Naive thymus-derived CD8-positive, alpha-beta T cell (primary cell): ENCODE measurements around the gene WWC2. TPM values are rescaled to one million over a fixed set of nuclear protein-coding genes. Genes with fewer than 3 reads are reported as not detected.
"Not testable (repeated sequence)": the region's sequence is repeated elsewhere in the genome, so short reads cannot be mapped to it uniquely, and the experiment has no call there.

Source experiments
- ATAC-seq, 2 donors: fragments of 150-1000 bp; cut with Tn5 transposase in 1 of 2; sonication (Bioruptor Pico), chemical (Tn5 transposase) in 1 of 2; 1 replicate in 1 of 2; 2 replicates in 1 of 2; pipeline ENCODE4 v1.10.0; 2021; ENCODE audit warnings: mild to moderate bottlenecking in 2 of 2, moderate library complexity in 2 of 2
- POLR2A ChIA-PET: fragments of 350-600 bp; sonication (Branson Sonifier 250); formaldehyde crosslinking; loops from one replicate; lab custom pipeline; 2021; ENCODE audit warnings: antibody characterized with exemption; lab: Charles Lee
- DNase-seq, 10 donors: peaks; one replicate each; pipeline versions ENCODE4 v3.0.0 to v3.0.0-alpha.2; 2020 to 2022
- H3K27ac Mint-ChIP-seq, 10 donors: one replicate each; pipeline ENCODE4 v1.8.0; 2020 to 2022; ENCODE audit warnings: mild to moderate bottlenecking in 10 of 10, mixed read lengths in 10 of 10, moderate library complexity in 4 of 10, inconsistent platforms in 1 of 10
- H3K27me3 Mint-ChIP-seq, 5 donors: one replicate each; pipeline ENCODE4 v1.8.0; 2021 to 2022; ENCODE audit warnings: mixed read lengths in 5 of 5
- H3K36me3 Mint-ChIP-seq, 3 donors: one replicate each; pipeline ENCODE4 v1.8.0; 2020 to 2022; ENCODE audit warnings: mixed read lengths in 3 of 3, mild to moderate bottlenecking in 2 of 3, inconsistent platforms in 1 of 3
- H3K4me1 Mint-ChIP-seq, 4 donors: one replicate each; pipeline ENCODE4 v1.8.0; 2021 to 2022; ENCODE audit warnings: mixed read lengths in 4 of 4
- H3K4me3 Mint-ChIP-seq, 10 donors: one replicate each; pipeline ENCODE4 v1.8.0; 2020 to 2022; ENCODE audit warnings: mild to moderate bottlenecking in 10 of 10, mixed read lengths in 10 of 10, moderate library complexity in 6 of 10, inconsistent platforms in 1 of 10
- H3K9me3 Mint-ChIP-seq, 9 donors: one replicate each; pipeline ENCODE4 v1.8.0; 2020 to 2022; ENCODE audit warnings: mixed read lengths in 9 of 9, mild to moderate bottlenecking in 3 of 9, inconsistent platforms in 1 of 9, moderate library complexity in 1 of 9
- polyA plus RNA-seq, 3 donors: library from polyadenylated mRNA; unstranded; fragments of 300-500 nt; fragmentation: Illumina TruSeq; gene quantifications; one replicate each; pipeline ENCODE4 v1.2.3, GENCODE V29; 2021
- total RNA-seq, 8 experiments: library from RNA in 2 of 8; stranded (reverse) in 2 of 8; gene quantifications; one replicate each; pipeline ENCODE4 v1.2.3 and lab custom pipeline; 2021 to 2026

WWC2 gene
- total and polyA plus RNA-seq, 5 experiments from 2014 or later: 0.59 to 8.0 (median 1.0) TPM

DNA sequence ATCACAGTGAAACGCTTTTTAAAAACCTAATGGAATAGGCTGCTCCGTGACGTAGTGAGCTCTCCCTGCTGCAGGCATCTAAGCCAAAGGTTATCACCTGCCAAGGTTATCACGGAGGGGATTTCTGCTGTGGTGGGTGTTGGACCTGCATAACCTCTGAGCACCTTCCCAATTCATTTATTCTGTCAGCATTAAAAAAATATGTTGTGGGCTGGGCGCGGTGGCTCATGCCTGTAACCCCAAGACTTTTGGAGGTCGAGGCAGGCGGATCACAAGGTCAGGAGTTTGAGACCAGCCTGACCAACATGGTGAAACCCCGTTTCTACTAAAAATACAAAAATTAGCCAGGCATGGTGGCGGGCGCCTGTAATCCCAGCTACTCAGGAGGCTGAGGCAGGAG lies 225.0 kb downstream of the WWC2 start:
- H3K27ac Mint-ChIP-seq, H3K4me3 Mint-ChIP-seq, H3K9me3 Mint-ChIP-seq, H3K36me3 Mint-ChIP-seq, H3K27me3 Mint-ChIP-seq, DNase-seq, ATAC-seq, POLR2A ChIA-PET: not testable (repeated sequence)
- peaks cover 1 to 24% (median 19%) of the 10 kb centered on the region in 4 donors for H3K4me1 Mint-ChIP-seq

DNA sequence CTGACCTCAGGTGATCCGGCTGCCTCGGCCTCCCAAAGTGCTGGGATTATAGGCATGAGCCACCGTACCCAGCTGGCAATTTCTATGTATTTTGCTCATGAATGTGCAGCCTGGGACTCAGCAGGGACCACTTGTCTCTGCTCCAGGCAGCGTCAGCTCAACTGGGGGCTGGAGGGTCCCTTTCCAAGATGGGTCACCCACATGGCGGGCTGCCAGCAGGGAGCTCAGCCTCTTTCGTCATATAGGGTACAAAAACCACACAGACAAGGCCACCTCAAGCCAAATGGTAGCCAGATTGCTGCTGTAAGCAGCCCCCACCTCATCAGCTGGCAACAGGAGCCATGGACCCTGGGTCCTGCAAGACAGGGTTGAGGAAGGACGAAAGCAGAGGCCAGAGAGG lies 225.6 kb downstream of the WWC2 start:
- H3K9me3 Mint-ChIP-seq: peaks cover 0 to 9% (median 0%) of the 10 kb centered on the region in 9 donors
- H3K36me3 Mint-ChIP-seq: peaks cover 0 to 8% (median 0%) of the 10 kb centered on the region in 3 donors
- no peak overlapping the region for H3K27ac Mint-ChIP-seq
- peaks cover 0 to 6% (median 5%) of the 10 kb centered on the region in 5 donors for H3K27me3 Mint-ChIP-seq
- DNase-seq (no peak), ATAC-seq (no peak)
- H3K4me1 Mint-ChIP-seq: peaks cover 1 to 24% (median 19%) of the 10 kb centered on the region in 4 donors
- POLR2A ChIA-PET: no interaction called here
- H3K4me3 Mint-ChIP-seq: no peak overlapping the region

DNA sequence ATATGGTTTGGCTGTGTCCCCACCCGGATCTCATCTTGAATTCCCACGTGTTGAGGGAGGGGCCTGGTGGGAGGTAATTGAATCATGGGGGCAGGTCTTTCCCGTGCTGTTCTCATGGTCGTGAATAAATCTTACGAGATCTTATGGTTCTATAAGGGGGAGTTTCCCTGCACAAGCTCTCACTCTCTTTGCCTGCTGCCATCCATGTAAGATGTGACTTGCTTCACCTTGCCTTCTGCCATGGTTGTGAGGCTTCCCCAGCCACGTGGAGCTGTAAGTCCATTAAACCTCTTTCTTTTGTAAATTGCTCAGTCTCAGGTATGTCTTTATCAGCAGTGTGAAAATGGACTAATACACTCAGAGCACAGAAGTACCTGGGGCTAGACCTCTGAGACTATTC lies 227.3 kb downstream of the WWC2 start:
- ATAC-seq, DNase-seq, H3K9me3 Mint-ChIP-seq, POLR2A ChIA-PET, H3K4me3 Mint-ChIP-seq, H3K27me3 Mint-ChIP-seq, H3K27ac Mint-ChIP-seq, H3K36me3 Mint-ChIP-seq: not testable (repeated sequence)
- H3K4me1 Mint-ChIP-seq: peaks cover 1 to 11% (median 9%) of the 10 kb centered on the region in 4 donors

DNA sequence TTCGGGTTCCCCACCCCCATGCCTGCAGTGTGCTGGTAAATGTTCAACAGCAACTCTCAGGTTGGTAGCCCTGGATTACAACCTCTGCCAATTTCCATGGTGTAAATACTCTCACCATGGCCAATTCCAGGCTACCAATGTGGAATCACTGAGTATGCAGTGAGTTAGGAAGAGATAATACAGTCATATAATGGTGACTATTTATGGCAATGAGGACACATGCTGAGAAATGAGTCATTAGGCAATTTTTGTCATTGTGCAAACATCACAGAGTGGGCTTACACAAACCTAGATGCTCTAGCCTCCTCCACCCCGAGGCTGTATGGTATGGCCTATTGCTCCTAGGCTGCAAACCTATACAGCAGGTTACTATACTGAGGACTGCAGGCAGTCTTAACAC lies 227.8 kb downstream of the WWC2 start:
- DNase-seq (no peak), ATAC-seq (no peak)
- Mint-ChIP-seq H3K27ac (no peak overlapping the region), H3K4me1 (peaks cover 0 to 8% (median 5%) of the 10 kb centered on the region in 4 donors), H3K27me3 (peaks cover 0 to 11% (median 5%) of the 10 kb centered on the region in 5 donors), H3K4me3 (no peak overlapping the region), H3K36me3 (peaks cover 0 to 9% (median 0%) of the 10 kb centered on the region in 3 donors), H3K9me3 (peaks cover 0 to 9% (median 0%) of the 10 kb centered on the region in 9 donors)
- POLR2A ChIA-PET: no interaction called here

DNA sequence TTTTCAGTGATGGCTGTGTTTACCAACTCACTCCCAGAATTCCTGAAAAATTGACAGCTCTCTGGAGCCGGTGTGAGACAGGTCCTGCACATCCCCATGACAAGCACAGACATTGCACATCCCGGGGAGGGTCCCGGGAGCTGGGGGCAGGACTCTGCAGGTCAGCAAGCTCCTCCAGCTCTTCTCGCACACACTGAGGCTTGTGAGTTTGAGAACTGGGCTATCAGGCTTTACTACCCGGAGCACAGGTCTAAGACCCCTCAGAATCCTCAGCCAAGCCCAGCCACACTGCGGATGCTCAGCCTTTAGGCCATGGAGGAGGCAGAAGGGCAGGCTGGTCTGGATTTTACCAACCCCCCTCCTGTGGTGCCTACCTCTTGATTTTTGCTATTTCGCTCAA lies 228.8 kb downstream of the WWC2 start:
- POLR2A ChIA-PET: no interaction called here
- H3K27ac Mint-ChIP-seq: no peak overlapping the region
- no peak for DNase-seq
- H3K36me3 Mint-ChIP-seq: peaks cover 0 to 9% (median 0%) of the 10 kb centered on the region in 3 donors
- no peaks in the 10 kb centered on the region for H3K4me1 Mint-ChIP-seq
- ATAC-seq: no peak
- peaks cover 3 to 14% (median 5%) of the 10 kb centered on the region in 5 donors for H3K27me3 Mint-ChIP-seq
- no peak overlapping the region for H3K4me3 Mint-ChIP-seq
- H3K9me3 Mint-ChIP-seq: peaks cover 0 to 9% (median 0%) of the 10 kb centered on the region in 9 donors

DNA sequence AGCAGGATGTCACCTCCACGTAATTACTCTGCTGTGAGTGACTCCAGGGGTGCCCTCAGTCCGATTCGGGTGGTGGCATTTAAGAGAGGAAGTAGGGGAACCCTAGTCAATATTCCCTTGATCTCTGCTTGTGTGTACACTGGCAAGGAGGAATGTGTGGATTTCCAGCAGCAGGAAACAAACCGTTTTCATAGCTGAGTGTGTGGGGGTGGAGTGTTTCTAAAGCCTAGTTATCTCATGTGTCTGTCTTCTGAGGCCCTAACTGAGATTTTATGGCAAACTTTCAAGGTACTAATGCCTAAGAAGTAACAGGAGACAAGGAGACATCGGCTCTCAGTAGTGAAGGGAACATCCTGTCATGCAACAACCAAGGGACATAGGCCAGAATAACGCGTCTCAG lies 229.8 kb downstream of the WWC2 start:
- H3K9me3 Mint-ChIP-seq: peaks cover 0 to 9% (median 0%) of the 10 kb centered on the region in 9 donors
- H3K4me1 Mint-ChIP-seq: no peaks in the 10 kb centered on the region
- H3K27me3 Mint-ChIP-seq: peaks cover 6 to 18% (median 14%) of the 10 kb centered on the region in 5 donors
- no peak overlapping the region for H3K27ac Mint-ChIP-seq
- H3K36me3 Mint-ChIP-seq: peaks cover 0 to 9% (median 0%) of the 10 kb centered on the region in 3 donors
- POLR2A ChIA-PET: no interaction called here
- H3K4me3 Mint-ChIP-seq: no peak overlapping the region
- DNase-seq (no peak), ATAC-seq (no peak)

DNA sequence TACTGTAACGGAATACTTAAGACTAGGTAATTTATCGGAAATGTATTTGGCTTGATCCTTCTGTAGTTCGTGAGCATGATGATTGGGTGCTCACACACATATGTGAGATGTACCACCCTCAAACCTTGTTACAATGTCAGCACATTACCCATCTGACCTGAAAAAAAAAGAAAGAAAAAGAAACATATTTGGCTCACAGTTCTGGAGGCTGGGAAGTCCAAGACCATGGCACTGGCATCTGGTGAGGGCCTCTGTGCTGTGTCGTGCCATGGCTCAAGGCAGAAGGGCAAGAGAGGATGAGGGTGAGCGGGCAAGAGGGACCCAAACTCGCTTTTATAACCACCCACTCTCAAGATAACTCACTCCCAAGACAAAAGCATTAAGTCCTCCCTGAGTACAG lies 230.2 kb downstream of the WWC2 start:
- Mint-ChIP-seq H3K36me3 (peaks cover 0 to 9% (median 0%) of the 10 kb centered on the region in 3 donors), H3K27me3 (peaks cover 8 to 18% (median 15%) of the 10 kb centered on the region in 5 donors), H3K27ac (no peak overlapping the region), H3K4me3 (no peak overlapping the region), H3K4me1 (no peaks in the 10 kb centered on the region), H3K9me3 (peaks cover 0 to 9% (median 0%) of the 10 kb centered on the region in 9 donors)
- DNase-seq (no peak), ATAC-seq (no peak)
- POLR2A ChIA-PET: no interaction called here

DNA sequence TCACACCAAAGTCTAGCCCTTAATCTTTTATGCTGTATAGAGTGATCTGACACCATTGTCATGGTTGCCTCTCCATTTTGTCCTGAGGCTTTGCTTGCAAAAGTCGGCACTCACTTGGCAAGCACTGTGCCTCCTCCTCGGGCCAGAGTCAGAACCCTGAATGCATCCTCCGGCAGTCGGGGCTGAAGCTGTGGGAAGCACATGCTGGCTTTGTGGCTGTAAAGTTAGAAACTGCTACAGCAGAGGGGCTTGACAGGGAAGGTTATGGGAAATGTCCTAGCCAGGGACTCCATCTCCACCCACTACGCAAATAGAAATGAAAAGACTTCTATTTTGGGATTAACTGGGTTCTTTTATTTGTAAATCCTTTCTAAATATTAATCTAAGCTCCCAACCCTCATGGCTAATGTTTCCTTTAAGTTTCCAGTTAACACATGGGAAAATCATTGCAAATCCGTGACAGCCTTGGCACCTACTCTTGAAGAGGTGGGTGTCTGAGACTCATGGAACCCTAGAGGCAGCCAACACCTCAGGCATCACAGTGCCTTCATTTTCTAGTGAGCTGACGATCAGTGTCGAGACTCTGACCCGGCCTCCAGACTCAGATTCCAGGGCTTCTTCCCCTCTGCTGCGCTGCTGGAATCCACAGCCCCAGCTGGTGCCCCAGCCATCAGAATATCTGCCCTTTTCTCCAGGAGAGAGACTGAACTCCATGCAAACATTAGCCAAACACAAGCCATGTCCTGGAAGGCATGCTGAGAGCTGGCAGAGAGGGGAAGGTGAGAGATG lies 231.1 kb downstream of the WWC2 start:
- DNase-seq (no peak), ATAC-seq (no peak)
- Mint-ChIP-seq H3K27ac (no peak overlapping the region), H3K36me3 (peaks cover 0 to 9% (median 0%) of the 10 kb centered on the region in 3 donors), H3K4me1 (no peaks in the 10 kb centered on the region), H3K27me3 (peaks cover 4 to 16% (median 15%) of the 10 kb centered on the region in 5 donors), H3K9me3 (peaks cover 0 to 9% (median 0%) of the 10 kb centered on the region in 9 donors), H3K4me3 (no peak overlapping the region)
- POLR2A ChIA-PET: no interaction called here

DNA sequence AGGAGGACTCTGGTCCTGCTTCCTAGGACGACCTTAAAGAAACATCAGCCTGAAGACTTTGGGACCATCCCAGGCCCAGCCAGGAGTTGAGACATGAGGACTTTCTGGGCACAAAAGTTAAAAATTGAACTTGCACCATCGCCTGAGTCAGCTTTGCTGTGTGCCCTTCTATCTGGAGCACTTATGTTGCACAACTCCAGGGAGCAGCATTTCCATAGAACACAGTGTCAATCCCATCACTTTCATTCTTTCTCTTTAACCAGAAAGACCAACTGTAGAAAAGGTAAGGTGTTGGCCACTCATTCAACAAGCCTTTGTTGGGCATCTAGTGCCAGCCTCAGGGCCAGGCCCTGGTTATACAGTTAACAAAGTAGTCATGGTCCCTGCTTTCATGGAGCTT lies 231.8 kb downstream of the WWC2 start:
- Mint-ChIP-seq H3K27me3 (peaks cover 4 to 19% (median 15%) of the 10 kb centered on the region in 5 donors), H3K4me3 (no peak overlapping the region), H3K4me1 (peaks cover 0 to 3% (median 0%) of the 10 kb centered on the region in 4 donors), H3K27ac (no peak overlapping the region), H3K9me3 (peaks cover 0 to 9% (median 0%) of the 10 kb centered on the region in 9 donors), H3K36me3 (peaks cover 0 to 9% (median 0%) of the 10 kb centered on the region in 3 donors)
- ATAC-seq (no peak), DNase-seq (no peak)
- POLR2A ChIA-PET: no interaction called here

DNA sequence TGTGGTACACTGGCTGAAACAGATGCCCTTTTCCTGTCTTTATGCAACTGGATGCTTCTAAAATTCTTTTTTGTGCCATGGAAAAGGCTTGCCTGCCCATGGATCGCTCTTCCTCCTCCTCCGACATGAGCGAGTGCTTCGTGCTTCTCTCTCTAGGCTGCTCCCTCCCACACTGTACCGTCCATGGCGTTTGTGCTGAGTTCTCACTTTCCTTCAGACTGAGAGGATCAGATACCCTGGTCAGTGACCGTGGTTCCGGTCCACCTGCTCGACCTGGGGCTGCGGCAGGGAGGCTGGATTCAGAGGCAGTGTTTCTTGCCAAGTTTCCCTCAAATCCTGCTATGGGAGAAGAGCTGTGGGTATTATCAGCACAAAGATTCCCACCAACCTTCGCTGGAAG lies 233.4 kb downstream of the WWC2 start:
- POLR2A ChIA-PET: no interaction called here
- peaks cover 0 to 9% (median 0%) of the 10 kb centered on the region in 3 donors for H3K36me3 Mint-ChIP-seq

DNA sequence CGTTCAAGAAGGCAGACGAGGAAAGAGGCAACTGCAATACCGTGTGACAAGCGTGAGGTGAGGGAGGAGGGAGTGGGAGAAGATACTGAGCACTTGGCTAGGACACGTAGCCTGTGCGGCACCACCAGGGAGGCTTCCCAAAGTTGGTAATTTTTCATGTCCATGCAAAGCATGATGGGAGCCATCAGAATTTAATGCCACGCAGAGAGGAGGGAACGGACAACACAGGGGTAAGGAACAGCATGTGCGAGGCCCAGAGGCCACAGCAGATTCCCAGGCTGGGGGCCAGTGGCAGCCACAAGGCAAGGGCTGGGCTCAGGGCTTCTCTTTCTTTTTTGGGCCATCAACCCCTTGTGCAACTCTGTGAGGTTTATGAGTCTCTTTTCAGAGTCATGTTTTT lies 234.1 kb downstream of the WWC2 start:
- H3K4me1 Mint-ChIP-seq: peaks cover 0 to 3% (median 0%) of the 10 kb centered on the region in 4 donors
- H3K27me3 Mint-ChIP-seq: peaks cover 8 to 23% (median 16%) of the 10 kb centered on the region in 5 donors
- peaks cover 0 to 9% (median 0%) of the 10 kb centered on the region in 3 donors for H3K36me3 Mint-ChIP-seq
- POLR2A ChIA-PET: no interaction called here
- no peak for DNase-seq
- no peak for ATAC-seq
- no peak overlapping the region for H3K4me3 Mint-ChIP-seq
- peaks cover 0 to 9% (median 0%) of the 10 kb centered on the region in 9 donors for H3K9me3 Mint-ChIP-seq
- no peak overlapping the region for H3K27ac Mint-ChIP-seq

More for the DNA sequence above, 233.4 kb downstream of the WWC2 start:
- H3K27ac Mint-ChIP-seq: no peak overlapping the region
- H3K4me1 Mint-ChIP-seq: peaks cover 0 to 3% (median 0%) of the 10 kb centered on the region in 4 donors
- H3K4me3 Mint-ChIP-seq: no peak overlapping the region
- ATAC-seq (no peak), DNase-seq (no peak)
- peaks cover 0 to 9% (median 0%) of the 10 kb centered on the region in 9 donors for H3K9me3 Mint-ChIP-seq
- H3K27me3 Mint-ChIP-seq: peaks cover 8 to 21% (median 16%) of the 10 kb centered on the region in 5 donors

DNA sequence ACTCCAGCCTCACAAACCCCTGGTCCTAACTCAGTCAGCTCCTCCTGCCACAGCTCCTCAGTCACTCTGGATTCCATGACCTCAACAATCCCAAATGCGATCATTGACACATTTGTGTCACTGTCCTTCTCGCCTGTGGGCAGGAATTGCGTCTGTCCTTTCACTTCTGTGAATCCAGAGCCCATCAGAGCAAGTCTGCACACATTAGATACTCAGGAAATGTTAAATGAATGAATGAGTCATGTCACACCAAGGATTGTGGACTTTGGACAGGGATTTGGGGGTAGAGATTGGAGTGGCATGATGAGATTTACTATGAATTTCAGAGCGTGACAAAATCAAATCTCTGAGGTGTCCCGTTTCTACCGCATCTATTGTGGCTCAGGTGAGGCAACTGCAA lies 234.9 kb downstream of the WWC2 start:
- Mint-ChIP-seq H3K27me3 (peaks cover 8 to 23% (median 16%) of the 10 kb centered on the region in 5 donors), H3K9me3 (peaks cover 0 to 7% (median 0%) of the 10 kb centered on the region in 9 donors), H3K36me3 (peaks cover 0 to 7% (median 0%) of the 10 kb centered on the region in 3 donors), H3K4me3 (no peak overlapping the region), H3K27ac (no peak overlapping the region), H3K4me1 (peaks cover 0 to 3% (median 0%) of the 10 kb centered on the region in 4 donors)
- DNase-seq (no peak), ATAC-seq (no peak)
- POLR2A ChIA-PET: no interaction called here

DNA sequence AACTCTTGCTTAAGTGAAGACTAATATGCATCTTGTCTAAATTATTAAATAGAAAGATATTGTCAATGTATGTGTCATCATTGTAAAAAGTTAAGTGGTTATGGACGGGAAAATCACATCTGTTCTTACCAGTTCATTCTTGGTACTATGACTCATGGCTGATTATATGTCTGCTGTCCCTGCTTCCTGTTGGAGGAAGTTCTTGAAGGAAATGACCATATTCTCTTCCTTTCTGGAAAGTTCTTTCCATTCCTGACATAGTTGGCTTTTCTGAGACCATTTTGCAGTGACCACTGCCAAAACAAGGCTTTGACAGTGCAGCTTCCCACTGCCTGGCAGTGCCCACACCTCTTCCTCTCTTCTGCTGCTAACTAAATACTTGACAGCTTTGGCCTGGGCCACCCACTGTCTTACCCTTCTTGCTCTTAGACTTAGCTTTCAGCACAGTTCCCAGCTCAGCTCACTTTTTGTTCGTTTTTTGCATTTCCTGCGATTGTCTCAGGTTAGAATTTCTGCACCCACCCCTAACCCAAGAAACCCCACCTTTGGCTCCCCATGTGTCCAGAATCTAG lies 236.4 kb downstream of the WWC2 start:
- ATAC-seq (no peak), DNase-seq (no peak)
- H3K36me3 Mint-ChIP-seq: no peaks in the 10 kb centered on the region
- no peaks in the 10 kb centered on the region for H3K9me3 Mint-ChIP-seq
- peaks cover 0 to 3% (median 0%) of the 10 kb centered on the region in 4 donors for H3K4me1 Mint-ChIP-seq
- H3K4me3 Mint-ChIP-seq: no peak overlapping the region
- POLR2A ChIA-PET: no interaction called here
- peaks cover 8 to 24% (median 15%) of the 10 kb centered on the region in 5 donors for H3K27me3 Mint-ChIP-seq
- H3K27ac Mint-ChIP-seq: no peak overlapping the region
